Measurements from ENCODE around the gene RPL36.
"Not testable (repeated sequence)": the region's sequence is repeated elsewhere in the genome, so short reads cannot be mapped to it uniquely, and the experiment has no call there.

RPL36 gene

GRCh38 chr19:5707576-5708575, 17.8 kb downstream of the RPL36 start:
- DNase-seq = no peak

- DNase-seq = no peak
Measured at GRCh38 chr19:5711025-5711424, 20.9 kb downstream of the RPL36 start.

GRCh38 chr19:5711713-5712161, 21.6 kb downstream of the RPL36 start:
- no peak for DNase-seq

- no peak for DNase-seq
Measured at GRCh38 chr19:5713228-5713627, 23.1 kb downstream of the RPL36 start.

- no peak for DNase-seq
Measured at GRCh38 chr19:5714816-5715215, 24.7 kb downstream of the RPL36 start.

GRCh38 chr19:5717215-5717935, 27.3 kb downstream of the RPL36 start:
- DNase-seq = no peak

GRCh38 chr19:5718037-5718578, 28.0 kb downstream of the RPL36 start:
- DNase-seq = no peak

- DNase-seq = no peak
Measured at GRCh38 chr19:5718579-5719273, 28.6 kb downstream of the RPL36 start.

- peak; percentile 45 for DNase-seq
Measured at GRCh38 chr19:5719274-5719960, 29.3 kb downstream of the RPL36 start.

GRCh38 chr19:5719961-5720790, 30.1 kb downstream of the RPL36 start, which contains the start of the genes CATSPERD and LONP1:
Gene CATSPERD (plus strand): TSS chr19:5720637. CDS start chr19:5720738, 101 bp downstream.
Gene LONP1 (minus strand): TSS chr19:5720146. CDS start chr19:5720132, 14 bp downstream.
- peak; percentile 99 for DNase-seq

- DNase-seq = no peak
Measured at GRCh38 chr19:5727453-5728050, 37.5 kb downstream of the RPL36 start.

GRCh38 chr19:5733172-5733571, 43.1 kb downstream of the RPL36 start:
- DNase-seq = not testable (repeated sequence)

GRCh38 chr19:5738423-5738822, 48.3 kb downstream of the RPL36 start:
- no peak for DNase-seq
